ENCODE results near the gene PRDM16. TPM values are rescaled to one million over a fixed set of nuclear protein-coding genes. Genes with fewer than 3 reads are reported as not detected.

The PRDM16 gene
- polyA plus RNA-seq, 1 of the 3 experiments (the other 2 are of a cell fraction): not detected

GRCh38 chr1:3292051-3292722, 223.2 kb downstream of the PRDM16 start:
- DNase-seq: no peak

GRCh38 chr1:3292868-3293562, 224.0 kb downstream of the PRDM16 start:
- Histone ChIP-seq H4K20me1 (ENCODE audit: insufficient read depth) (no peaks in the 10 kb centered on the region), H3F3A (replicated peaks; ENCODE audit: insufficient read depth) (no peaks in the 10 kb centered on the region), H3K27ac (ENCODE audit: low read depth in 2 of 2, low read length in 1 of 2) (no peak overlapping the region), H3K4me3 (ENCODE audit: low read depth in 2 of 2, low read length in 1 of 2) (no peak overlapping the region), H3K36me3 (replicated peaks in 1 of 2; ENCODE audit: control insufficient read depth in 1 of 2, insufficient read depth in 2 of 2, low read length in 1 of 2) (no peaks in the 10 kb centered on the region), H3K4me2 (no peak overlapping the region), H3K9me3 (no peaks in the 10 kb centered on the region), H3K4me1 (ENCODE audit: control insufficient read depth in 1 of 2, insufficient read depth in 2 of 2, low read depth in 1 of 2, low read length in 1 of 2) (no peaks in the 10 kb centered on the region), H3K27me3 (ENCODE audit: insufficient read depth) (peaks cover 54% of the 10 kb centered on the region), H2AFZ (ENCODE audit: low read depth) (no peak overlapping the region), H3K9me2 (no peaks in the 10 kb centered on the region), H3K9ac (no peak overlapping the region), H3K79me2 (ENCODE audit: insufficient read depth) (no peaks in the 10 kb centered on the region)
- POLR2A ChIA-PET: no interaction called here
- CTCF ChIA-PET: no interaction called here
- 11% methylated on average over 14 of the region's 26 CpGs for WGBS (ENCODE audit: low lambda C conversion rate)
- no peak for DNase-seq
- TF ChIP-seq SIN3A (IDR thresholded peaks at IDR 0.05; ENCODE audit: borderline replicate concordance, low read depth, low read length): no peak
- TF ChIP-seq RAD21 (IDR thresholded peaks at IDR 0.05; ENCODE audit: low read length): no peak
- TF ChIP-seq ELF1 (IDR thresholded peaks at IDR 0.05): no peak
- no peak for TF ChIP-seq EZH2phosphoT487 (IDR thresholded peaks at IDR 0.05; ENCODE audit: borderline replicate concordance, low read depth)
- no peak for TF ChIP-seq JUND (IDR thresholded peaks at IDR 0.05)
- TF ChIP-seq PBX3 (IDR thresholded peaks at IDR 0.05): no peak
- TF ChIP-seq, protein P1, sequence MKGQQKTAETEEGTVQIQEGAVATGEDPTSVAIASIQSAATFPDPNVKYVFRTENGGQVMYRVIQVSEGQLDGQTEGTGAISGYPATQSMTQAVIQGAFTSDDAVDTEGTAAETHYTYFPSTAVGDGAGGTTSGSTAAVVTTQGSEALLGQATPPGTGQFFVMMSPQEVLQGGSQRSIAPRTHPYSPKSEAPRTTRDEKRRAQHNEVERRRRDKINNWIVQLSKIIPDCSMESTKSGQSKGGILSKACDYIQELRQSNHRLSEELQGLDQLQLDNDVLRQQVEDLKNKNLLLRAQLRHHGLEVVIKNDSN (IDR thresholded peaks at IDR 0.05; ENCODE audit: borderline replicate concordance, low read depth): no peak
- TF ChIP-seq MEF2A (IDR thresholded peaks at IDR 0.05; ENCODE audit: borderline replicate concordance, low read depth): no peak
- TF ChIP-seq, protein P2, sequence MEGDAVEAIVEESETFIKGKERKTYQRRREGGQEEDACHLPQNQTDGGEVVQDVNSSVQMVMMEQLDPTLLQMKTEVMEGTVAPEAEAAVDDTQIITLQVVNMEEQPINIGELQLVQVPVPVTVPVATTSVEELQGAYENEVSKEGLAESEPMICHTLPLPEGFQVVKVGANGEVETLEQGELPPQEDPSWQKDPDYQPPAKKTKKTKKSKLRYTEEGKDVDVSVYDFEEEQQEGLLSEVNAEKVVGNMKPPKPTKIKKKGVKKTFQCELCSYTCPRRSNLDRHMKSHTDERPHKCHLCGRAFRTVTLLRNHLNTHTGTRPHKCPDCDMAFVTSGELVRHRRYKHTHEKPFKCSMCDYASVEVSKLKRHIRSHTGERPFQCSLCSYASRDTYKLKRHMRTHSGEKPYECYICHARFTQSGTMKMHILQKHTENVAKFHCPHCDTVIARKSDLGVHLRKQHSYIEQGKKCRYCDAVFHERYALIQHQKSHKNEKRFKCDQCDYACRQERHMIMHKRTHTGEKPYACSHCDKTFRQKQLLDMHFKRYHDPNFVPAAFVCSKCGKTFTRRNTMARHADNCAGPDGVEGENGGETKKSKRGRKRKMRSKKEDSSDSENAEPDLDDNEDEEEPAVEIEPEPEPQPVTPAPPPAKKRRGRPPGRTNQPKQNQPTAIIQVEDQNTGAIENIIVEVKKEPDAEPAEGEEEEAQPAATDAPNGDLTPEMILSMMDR (IDR thresholded peaks at IDR 0.05): no peak
- TF ChIP-seq RFX5 (IDR thresholded peaks at IDR 0.05; ENCODE audit: low read length): no peak

More at GRCh38 chr1:3292051-3292722, 223.2 kb downstream of the PRDM16 start:
- H3K27ac ChIP-seq (ENCODE audit: low read depth in 2 of 2, low read length in 1 of 2): no peak overlapping the region
- no peaks in the 10 kb centered on the region for H4K20me1 ChIP-seq (ENCODE audit: insufficient read depth)
- H3K4me3 ChIP-seq (ENCODE audit: low read depth in 2 of 2, low read length in 1 of 2): no peak overlapping the region
- H3K9me3 ChIP-seq: no peaks in the 10 kb centered on the region
- H2AFZ ChIP-seq (ENCODE audit: low read depth): no peak overlapping the region
- H3K9ac ChIP-seq: no peak overlapping the region
- no peaks in the 10 kb centered on the region for H3K36me3 ChIP-seq (replicated peaks in 1 of 2; ENCODE audit: control insufficient read depth in 1 of 2, insufficient read depth in 2 of 2, low read length in 1 of 2)
- peaks cover 58% of the 10 kb centered on the region for H3K27me3 ChIP-seq (ENCODE audit: insufficient read depth)
- no peak for TF ChIP-seq EZH2phosphoT487 (IDR thresholded peaks at IDR 0.05; ENCODE audit: borderline replicate concordance, low read depth)
- TF ChIP-seq FOXM1 (IDR thresholded peaks at IDR 0.05; ENCODE audit: low read depth): no peak
- no peak for TF ChIP-seq TCF12 (IDR thresholded peaks at IDR 0.05)
- TF ChIP-seq RFX5 (IDR thresholded peaks at IDR 0.05; ENCODE audit: low read length): no peak
- TF ChIP-seq NRF1 (IDR thresholded peaks at IDR 0.05; ENCODE audit: low read depth, low read length): no peak
- TF ChIP-seq SIN3A (IDR thresholded peaks at IDR 0.05; ENCODE audit: borderline replicate concordance, low read depth, low read length): no peak
- TF ChIP-seq MEF2A (IDR thresholded peaks at IDR 0.05; ENCODE audit: borderline replicate concordance, low read depth): no peak
- TF ChIP-seq GABPA (IDR thresholded peaks at IDR 0.05; ENCODE audit: low read depth): no peak
- H3K4me2 ChIP-seq: no peak overlapping the region
- POLR2A ChIA-PET: no interaction called here
- no peaks in the 10 kb centered on the region for H3K79me2 ChIP-seq (ENCODE audit: insufficient read depth)
- CTCF ChIA-PET: no interaction called here
- no peaks in the 10 kb centered on the region for H3F3A ChIP-seq (replicated peaks; ENCODE audit: insufficient read depth)
- no peaks in the 10 kb centered on the region for H3K9me2 ChIP-seq
- no peaks in the 10 kb centered on the region for H3K4me1 ChIP-seq (ENCODE audit: control insufficient read depth in 1 of 2, insufficient read depth in 2 of 2, low read depth in 1 of 2, low read length in 1 of 2)
- WGBS (ENCODE audit: low lambda C conversion rate): 51% methylated on average over 24 of the region's 33 CpGs

All from SK-N-SH (cell line).